Mesenchymal stem cell (in vitro differentiated cells and primary cell): ENCODE measurements around the gene GRIN2D.

Source experiments
- DNase-seq: peaks from one replicate; pipeline ENCODE4 v3.0.0-alpha.2; 2013
- H2AFZ ChIP-seq: one replicate; pipeline ENCODE4 v1.6.1; 2013; ENCODE audit warnings: low read depth, mild to moderate bottlenecking, control low read depth, inconsistent platforms, low read length, moderate library complexity
- H2AK5ac ChIP-seq: 2 replicates; pipeline ENCODE4 v1.6.1; 2013; ENCODE audit warnings: low read length, moderate library complexity, mild to moderate bottlenecking, inconsistent platforms; ENCODE audit not compliant: severe bottlenecking
- H2BK120ac ChIP-seq: one replicate; pipeline ENCODE4 v1.6.1; 2013; ENCODE audit warnings: low read depth, mild to moderate bottlenecking, inconsistent platforms, low read length, moderate library complexity
- H2BK12ac ChIP-seq, 2 experiments: one replicate each; pipeline ENCODE4 v1.6.1; 2013; ENCODE audit warnings: inconsistent platforms in 2 of 2, low read length in 2 of 2, mild to moderate bottlenecking in 2 of 2, moderate library complexity in 2 of 2, control low read depth in 1 of 2
- H2BK15ac ChIP-seq: one replicate; pipeline ENCODE4 v1.6.1; 2013; ENCODE audit warnings: mild to moderate bottlenecking, low read depth, inconsistent platforms; ENCODE audit not compliant: poor library complexity, severe bottlenecking
- H2BK5ac ChIP-seq: 2 replicates; pipeline ENCODE4 v1.6.1; 2013; ENCODE audit warnings: low read depth, mild to moderate bottlenecking, low read length, control low read depth, inconsistent platforms; ENCODE audit not compliant: poor library complexity, severe bottlenecking
- H3K14ac ChIP-seq, 2 experiments: one replicate each; pipeline ENCODE4 v1.6.1; 2013; ENCODE audit warnings: inconsistent platforms in 2 of 2, low read length in 2 of 2, control low read depth in 1 of 2, mild to moderate bottlenecking in 1 of 2, moderate library complexity in 1 of 2
- H3K18ac ChIP-seq, 2 experiments: one replicate each; pipeline ENCODE4 v1.6.1; 2013; ENCODE audit warnings: inconsistent platforms in 2 of 2, low read length in 2 of 2, control low read depth in 1 of 2, low read depth in 1 of 2, mild to moderate bottlenecking in 1 of 2
- H3K23ac ChIP-seq, 2 experiments: one replicate each; pipeline ENCODE4 v1.6.1; 2013; ENCODE audit warnings: inconsistent platforms in 2 of 2, low read length in 2 of 2, mild to moderate bottlenecking in 2 of 2, moderate library complexity in 2 of 2, control low read depth in 1 of 2
- H3K27ac ChIP-seq: 2 replicates; pipeline ENCODE4 v1.5.1; 2013; ENCODE audit warnings: mild to moderate bottlenecking, moderate library complexity, low read length, control low read depth, inconsistent platforms; ENCODE audit not compliant: poor library complexity, severe bottlenecking
- H3K27me3 ChIP-seq, 2 experiments: 2 replicates each; pipeline versions ENCODE4 v1.6.1 to v1.7.0; 2013; ENCODE audit warnings: low read length in 2 of 2, mild to moderate bottlenecking in 2 of 2, moderate library complexity in 2 of 2, control low read depth in 1 of 2, inconsistent platforms in 1 of 2; ENCODE audit not compliant: control insufficient read depth in 1 of 2, insufficient read depth in 1 of 2
- H3K36me3 ChIP-seq, 2 experiments: 2 replicates each; pipeline versions ENCODE4 v1.6.1 to v1.7.0; 2013; ENCODE audit warnings: low read length in 2 of 2, control low read depth in 1 of 2, inconsistent platforms in 1 of 2, low read depth in 1 of 2, mild to moderate bottlenecking in 1 of 2; ENCODE audit not compliant: insufficient read depth in 2 of 2, control insufficient read depth in 1 of 2
- H3K4ac ChIP-seq, 2 experiments: one replicate each; pipeline ENCODE4 v1.6.1; 2013; ENCODE audit warnings: inconsistent platforms in 2 of 2, low read length in 2 of 2, mild to moderate bottlenecking in 2 of 2, moderate library complexity in 2 of 2, control low read depth in 1 of 2, low read depth in 1 of 2
- H3K4me1 ChIP-seq: 2 replicates; pipeline ENCODE4 v1.6.1; 2013; ENCODE audit warnings: low read depth, low read length, control low read depth; ENCODE audit not compliant: control insufficient read depth, insufficient read depth
- H3K4me2 ChIP-seq: 2 replicates; pipeline ENCODE4 v1.6.1; 2013; ENCODE audit warnings: low read length, mild to moderate bottlenecking, inconsistent platforms; ENCODE audit not compliant: poor library complexity, severe bottlenecking
- H3K4me3 ChIP-seq, 2 experiments: 2 replicates each; pipeline versions ENCODE4 v1.5.1 to v1.7.0; 2013; ENCODE audit warnings: low read length in 2 of 2, mild to moderate bottlenecking in 2 of 2, control low read depth in 1 of 2, low read depth in 1 of 2; ENCODE audit not compliant: insufficient read depth in 1 of 2
- H3K79me1 ChIP-seq: replicated peaks from 2 replicates; pipeline ENCODE4 v1.6.1; 2013; ENCODE audit warnings: mild to moderate bottlenecking, control low read depth, low read length, inconsistent platforms; ENCODE audit not compliant: poor library complexity, severe bottlenecking
- H3K9ac ChIP-seq: 2 replicates; pipeline ENCODE4 v1.7.0; 2013; ENCODE audit warnings: mild to moderate bottlenecking, low read length, moderate library complexity
- H3K9me3 ChIP-seq: 2 replicates; pipeline ENCODE4 v1.7.0; 2013; ENCODE audit warnings: mild to moderate bottlenecking, low read length; ENCODE audit not compliant: control insufficient read depth
- H4K8ac ChIP-seq: one replicate; pipeline ENCODE4 v1.6.1; 2013; ENCODE audit warnings: inconsistent platforms, mild to moderate bottlenecking, low read length, moderate library complexity
- H4K91ac ChIP-seq: one replicate; pipeline ENCODE4 v1.6.1; 2013; ENCODE audit warnings: mild to moderate bottlenecking, low read length, inconsistent platforms
- WGBS: methylation state at CpG from one replicate; pipeline ENCODE4 v1.1.7; 2013; ENCODE audit warnings: mixed read lengths; 5-methylcytosine and 5-hydroxymethylcytosine counted together

Gene GRIN2D

GRCh38 chr19:48348737-48349136 is 44.7 kb upstream of the GRIN2D start:
- Histone ChIP-seq H4K8ac (no peak overlapping the region), H3K23ac (no peak overlapping the region), H3K4me1 (peaks cover 1% of the 10 kb centered on the region), H3K36me3 (no peaks in the 10 kb centered on the region), H3K18ac (no peak overlapping the region), H3K27me3 (no peaks in the 10 kb centered on the region), H3K9me3 (no peaks in the 10 kb centered on the region), H4K91ac (no peak overlapping the region), H3K14ac (no peak overlapping the region), H3K4me2 (no peak overlapping the region), H2AFZ (no peak overlapping the region), H3K9ac (no peak overlapping the region), H3K4ac (no peak overlapping the region), H2AK5ac (no peak overlapping the region), H3K79me1 (no peaks in the 10 kb centered on the region), H2BK12ac (no peak overlapping the region), H3K4me3 (no peak overlapping the region), H2BK5ac (no peak overlapping the region), H2BK15ac (no peak overlapping the region), H2BK120ac (no peak overlapping the region), H3K27ac (no peak overlapping the region)
- WGBS: 89% methylated on average over 6 of the region's 7 CpGs
- DNase-seq: no peak

DNA sequence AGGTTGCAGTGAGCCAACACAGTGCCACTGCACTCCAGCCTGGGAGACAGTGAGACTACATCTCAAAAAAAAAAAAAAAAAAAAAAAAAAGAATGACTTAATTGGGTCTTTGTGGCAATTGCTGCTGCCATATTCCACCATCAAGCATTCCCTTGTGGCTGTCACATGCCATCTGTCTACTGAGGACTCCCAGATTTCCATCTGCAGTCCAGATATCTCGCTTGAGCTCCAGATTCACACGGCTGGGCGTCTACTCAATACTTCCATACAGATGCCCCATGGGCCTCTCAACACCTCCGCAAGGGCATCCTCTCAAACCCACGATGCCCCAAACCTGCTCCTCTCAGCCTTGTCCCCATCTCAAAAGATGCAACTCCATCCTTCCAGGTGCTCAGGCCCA is 42.6 kb upstream of the GRIN2D start:
- H2BK15ac ChIP-seq: no peak overlapping the region
- H2BK5ac ChIP-seq: no peak overlapping the region
- H2AFZ ChIP-seq: no peak overlapping the region

GRCh38 chr19:48351341-48351752 is 42.1 kb upstream of the GRIN2D start:
- no peak overlapping the region for H3K4me3 ChIP-seq
- H2AFZ ChIP-seq: no peak overlapping the region
- H3K4me2 ChIP-seq: no peak overlapping the region
- H2BK5ac ChIP-seq: no peak overlapping the region
- no peak overlapping the region for H2BK12ac ChIP-seq
- no peak overlapping the region for H2BK15ac ChIP-seq
- peak; percentile 52 for DNase-seq
- H3K4ac ChIP-seq: no peak overlapping the region
- 51% methylated on average over 8 of the region's 8 CpGs for WGBS
- no peak overlapping the region for H3K27ac ChIP-seq
- no peaks in the 10 kb centered on the region for H3K27me3 ChIP-seq
- no peak overlapping the region for H3K23ac ChIP-seq
- H4K91ac ChIP-seq: no peak overlapping the region
- peaks cover 12% of the 10 kb centered on the region for H3K4me1 ChIP-seq
- no peak overlapping the region for H3K18ac ChIP-seq
- no peak overlapping the region for H2BK120ac ChIP-seq
- no peak overlapping the region for H3K14ac ChIP-seq
- no peaks in the 10 kb centered on the region for H3K79me1 ChIP-seq
- H4K8ac ChIP-seq: no peak overlapping the region
- H3K36me3 ChIP-seq: peaks cover 0 to 6% of the 10 kb centered on the region in 2 experiments
- H3K9ac ChIP-seq: no peak overlapping the region
- H3K9me3 ChIP-seq: no peaks in the 10 kb centered on the region
- no peak overlapping the region for H2AK5ac ChIP-seq

More for the DNA sequence above, 42.6 kb upstream of the GRIN2D start:
- 90% methylated on average over 5 of the region's 5 CpGs for WGBS
- no peak overlapping the region for H3K23ac ChIP-seq
- H2AK5ac ChIP-seq: no peak overlapping the region
- peaks cover 12% of the 10 kb centered on the region for H3K4me1 ChIP-seq
- H3K18ac ChIP-seq: no peak overlapping the region
- H4K8ac ChIP-seq: no peak overlapping the region
- H3K4me2 ChIP-seq: no peak overlapping the region
- no peak overlapping the region for H3K9ac ChIP-seq
- no peak overlapping the region for H3K4ac ChIP-seq
- no peak overlapping the region for H2BK120ac ChIP-seq
- no peaks in the 10 kb centered on the region for H3K79me1 ChIP-seq
- H3K14ac ChIP-seq: no peak overlapping the region
- no peak for DNase-seq
- H3K4me3 ChIP-seq: no peak overlapping the region
- H3K36me3 ChIP-seq: peaks cover 0 to 6% of the 10 kb centered on the region in 2 experiments
- no peaks in the 10 kb centered on the region for H3K27me3 ChIP-seq
- no peaks in the 10 kb centered on the region for H3K9me3 ChIP-seq
- no peak overlapping the region for H2BK12ac ChIP-seq
- H3K27ac ChIP-seq: no peak overlapping the region
- no peak overlapping the region for H4K91ac ChIP-seq

- peak overlapping the region in 1 of 2 experiments; percentile 30 for H3K4ac ChIP-seq
These were observed 39.8 kb upstream of the GRIN2D start for GRCh38 chr19:48353677-48354076.

More at GRCh38 chr19:48353677-48354076, 39.8 kb upstream of the GRIN2D start:
- Histone ChIP-seq H3K4me2 (no peak overlapping the region), H2BK5ac (no peak overlapping the region), H4K8ac (no peak overlapping the region), H3K14ac (no peak overlapping the region), H4K91ac (no peak overlapping the region), H2AFZ (no peak overlapping the region), H3K18ac (no peak overlapping the region), H2BK12ac (no peak overlapping the region), H3K27ac (no peak overlapping the region), H3K23ac (no peak overlapping the region), H3K9ac (no peak overlapping the region), H2AK5ac (no peak overlapping the region), H2BK120ac (no peak overlapping the region), H3K79me1 (no peaks in the 10 kb centered on the region), H2BK15ac (no peak overlapping the region), H3K9me3 (no peaks in the 10 kb centered on the region), H3K4me1 (peaks cover 12% of the 10 kb centered on the region), H3K4me3 (no peak overlapping the region), H3K36me3 (peaks cover 3 to 6% of the 10 kb centered on the region in 2 experiments), H3K27me3 (no peaks in the 10 kb centered on the region)
- WGBS: 79% methylated on average over 5 of the region's 5 CpGs
- DNase-seq: peak; percentile 31
